Kidney glomerular epithelial cell (primary cell): ENCODE data around the gene TRPM7.
"Not testable (repeated sequence)": the region's sequence is repeated elsewhere in the genome, so short reads cannot be mapped to it uniquely, and the experiment has no call there.

Experiments
- DNase-seq: peaks from one replicate; lab custom pipeline; 2025; lab: John Stamatoyannopoulos, UW

Gene TRPM7

DNA sequence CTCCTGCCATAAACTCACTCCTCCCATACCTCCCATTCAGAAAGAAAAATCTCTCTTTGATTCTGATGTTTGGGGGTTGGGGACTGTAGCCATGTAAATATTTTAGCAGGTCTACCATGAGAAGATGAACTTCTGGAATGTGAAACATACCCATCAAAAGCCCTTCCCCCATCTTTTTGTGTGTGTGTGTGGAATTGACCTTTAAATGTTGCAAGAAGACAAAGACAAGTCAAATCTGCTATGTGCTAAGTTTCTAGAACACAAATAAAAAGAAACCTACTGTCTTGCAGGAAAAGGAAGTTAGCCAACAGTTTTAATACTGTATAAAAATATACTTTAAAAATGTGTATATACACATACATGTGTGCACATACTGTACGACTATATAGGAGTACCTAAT lies 110.4 kb downstream of the TRPM7 start:
- DNase-seq = no peak

DNA sequence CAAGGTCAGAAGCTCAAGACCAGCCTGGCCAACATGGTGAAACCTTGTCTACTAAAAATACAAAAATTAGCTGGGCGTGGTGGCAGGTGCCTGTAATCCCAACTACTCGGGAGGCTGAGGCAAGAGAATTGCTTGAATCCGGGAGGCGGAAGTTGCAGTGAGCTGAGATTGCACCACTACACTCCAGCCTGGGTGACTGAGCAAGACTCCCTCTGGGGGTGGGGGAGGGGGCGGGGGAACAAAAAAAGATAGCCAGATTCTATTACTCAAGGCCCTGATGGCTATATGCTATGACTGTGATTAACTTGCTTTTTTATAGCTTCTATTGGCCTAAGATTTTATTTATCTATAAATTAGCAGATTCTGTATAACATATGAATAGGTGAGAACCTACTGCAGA lies 112.8 kb downstream of the TRPM7 start:
- not testable (repeated sequence) for DNase-seq

DNA sequence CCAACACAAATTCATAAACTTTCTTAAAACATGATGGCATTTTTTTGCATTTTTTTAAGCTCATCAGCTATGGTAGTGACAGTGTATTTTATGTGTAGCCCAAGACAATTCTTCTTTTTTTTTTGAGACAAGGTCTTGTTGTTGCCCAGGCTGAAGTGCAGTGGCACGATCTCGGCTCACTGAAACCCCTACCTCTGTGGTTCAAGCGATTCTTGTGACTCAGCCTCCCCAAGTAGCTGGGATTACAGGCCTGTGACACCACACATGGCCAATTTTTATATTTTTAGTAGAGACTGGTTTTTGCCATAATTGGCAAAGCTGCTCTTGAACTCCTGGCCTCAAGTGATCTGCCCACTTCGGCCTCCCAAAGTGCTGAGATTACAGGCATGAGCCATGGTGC lies 122.8 kb downstream of the TRPM7 start:
- no peak for DNase-seq

DNA sequence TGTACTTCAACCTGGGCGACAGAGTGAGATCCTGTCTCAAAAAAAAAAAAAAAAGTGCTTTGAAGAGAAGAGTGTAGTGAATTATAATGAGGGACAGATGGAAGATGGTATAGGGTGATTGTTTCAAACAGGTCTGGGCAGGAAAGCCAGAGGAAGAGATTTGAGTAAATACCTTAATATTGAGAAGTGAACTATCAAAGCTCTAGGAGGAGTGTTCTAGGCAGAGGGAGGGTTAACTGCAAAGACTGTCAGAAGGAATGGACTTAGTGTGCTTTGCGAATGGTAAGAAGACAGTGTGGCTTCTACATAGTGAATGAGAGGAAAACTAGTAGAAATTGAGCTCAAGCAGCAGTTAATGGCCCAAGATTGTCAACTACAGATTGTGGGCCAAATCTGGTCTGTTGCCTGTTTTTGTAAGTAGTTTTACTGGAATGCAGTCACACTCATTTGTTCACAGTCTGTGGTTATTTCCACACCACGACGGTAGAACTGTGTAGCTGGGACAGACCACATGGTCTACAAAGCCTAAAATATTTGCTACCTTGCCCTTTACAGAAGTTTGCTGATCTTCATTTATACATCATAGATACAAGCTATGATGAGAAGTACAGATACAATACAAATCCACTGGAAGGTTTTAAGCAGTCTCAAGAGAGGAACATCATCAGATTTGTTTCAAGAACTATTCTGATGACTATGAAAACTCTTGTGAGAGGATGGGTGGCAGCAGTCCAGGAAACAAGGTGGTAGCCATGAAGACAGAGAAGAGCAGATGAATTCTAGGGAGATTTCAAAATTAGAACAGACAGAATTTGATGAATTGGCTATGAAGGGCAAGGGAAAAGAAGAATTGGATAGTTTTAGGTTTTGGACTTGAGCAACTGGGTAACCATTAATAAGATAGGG lies 123.6 kb downstream of the TRPM7 start:
- no peak for DNase-seq

DNA sequence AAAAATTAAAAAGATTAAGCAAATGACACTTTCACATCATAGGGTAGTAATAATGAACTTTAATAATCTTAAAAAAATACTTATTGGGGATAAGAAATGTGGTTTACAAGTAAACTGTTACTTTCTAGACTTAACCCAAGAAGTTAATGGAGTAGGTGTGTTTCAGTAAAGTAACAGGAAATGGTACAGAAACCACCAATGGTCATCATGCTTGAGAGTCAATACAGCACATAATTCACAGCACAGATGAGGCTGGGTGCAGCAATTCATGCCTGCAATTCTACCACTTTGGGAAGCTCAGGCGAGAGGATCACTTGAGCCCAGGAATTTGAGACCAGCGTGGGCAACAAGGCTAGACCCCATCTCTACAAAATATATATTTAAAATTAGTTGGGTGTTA lies 128.6 kb downstream of the TRPM7 start:
- no peak for DNase-seq

DNA sequence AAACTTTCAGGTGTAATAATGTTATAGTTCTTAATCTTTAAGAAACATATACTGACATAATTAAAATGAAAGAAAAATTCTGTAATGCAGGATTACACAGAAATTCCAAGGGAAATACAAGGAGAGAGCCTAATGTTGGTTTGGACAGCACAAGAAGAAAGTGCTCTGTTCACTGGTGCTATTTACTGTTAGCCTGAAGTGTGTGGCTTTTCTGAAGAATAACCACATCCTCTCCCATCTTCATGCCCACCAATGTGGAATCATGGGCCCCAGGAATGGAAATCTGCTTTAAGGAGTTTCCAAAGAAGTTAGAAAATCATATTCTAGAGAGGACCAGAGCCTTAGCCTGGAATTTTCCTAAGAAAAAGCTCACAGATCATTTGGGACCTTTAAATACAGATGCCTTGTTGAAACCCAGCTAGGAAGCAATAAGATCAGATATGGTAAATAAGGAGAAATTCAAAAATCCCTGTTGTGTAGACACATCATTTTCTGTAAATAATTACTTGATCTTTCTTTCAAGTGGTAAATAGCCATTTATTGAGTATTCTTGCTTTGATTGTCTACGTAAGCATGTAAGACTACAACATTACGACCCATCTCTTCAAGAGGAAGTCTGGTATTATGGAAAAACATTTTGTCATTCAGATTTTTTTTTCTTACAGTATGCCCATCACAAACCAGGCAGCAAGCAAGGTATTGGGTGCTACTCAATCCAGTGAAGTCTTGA lies 129.8 kb downstream of the TRPM7 start:
- DNase-seq = no peak

DNA sequence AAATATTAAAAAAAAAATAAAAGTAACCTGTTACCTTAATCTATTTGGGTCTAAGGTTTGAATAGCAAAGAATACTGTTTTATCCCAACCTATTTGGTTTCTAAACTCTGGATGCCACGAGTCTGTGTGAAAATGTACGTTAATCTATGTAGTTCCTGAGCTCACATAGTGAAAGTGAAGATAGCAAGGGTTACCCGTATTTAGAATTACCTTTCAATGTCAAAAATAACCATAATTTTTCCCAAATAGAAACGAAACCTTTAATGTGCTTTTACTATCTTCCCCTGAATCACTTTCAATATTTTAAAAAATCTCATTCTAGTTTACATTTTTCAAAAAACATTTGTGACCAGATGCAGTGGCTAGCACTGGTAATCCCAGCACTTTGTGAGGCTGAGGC lies 134.4 kb downstream of the TRPM7 start:
- DNase-seq = no peak

DNA sequence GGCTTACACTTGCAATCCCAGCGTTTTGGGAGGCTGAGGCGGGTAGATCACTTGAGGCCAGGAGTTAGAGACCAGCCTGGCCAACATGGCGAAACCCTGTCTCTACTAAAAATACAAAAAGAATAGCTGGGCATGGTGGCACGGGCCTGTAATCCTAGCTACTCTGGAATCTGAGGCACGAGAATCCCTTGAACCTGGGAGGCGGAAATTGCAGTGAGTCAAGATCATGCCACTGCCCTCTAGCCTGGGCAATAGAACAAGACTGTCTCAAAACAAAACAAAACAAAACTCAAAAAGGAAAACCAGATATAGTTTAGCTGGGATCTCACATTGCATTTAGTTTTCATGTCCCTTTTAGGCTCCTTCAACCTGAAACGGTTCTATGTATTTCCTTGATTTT lies 137.3 kb downstream of the TRPM7 start:
- no peak for DNase-seq

DNA sequence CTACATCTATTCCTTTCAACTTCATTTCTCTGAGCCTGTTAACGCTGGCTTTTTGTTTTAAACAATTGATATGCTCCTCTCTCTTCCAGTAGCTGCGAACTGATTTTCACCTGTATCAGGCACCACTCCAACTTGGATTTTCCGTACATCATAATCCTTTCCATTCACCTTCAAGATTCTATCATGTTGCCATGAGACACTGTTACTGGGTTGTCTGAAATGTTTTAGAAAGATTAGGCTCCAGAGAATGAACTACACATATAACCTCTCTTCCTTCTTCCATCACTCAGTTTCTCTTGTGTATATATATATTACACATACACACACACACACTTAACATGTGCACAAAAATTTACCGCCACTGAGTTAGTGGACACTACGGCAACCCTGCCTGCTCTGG lies 140.0 kb downstream of the TRPM7 start, which contains the start of gene USP50:
Gene USP50 (minus strand): TSS at position 101 of the 400 bp plus-strand sequence. CDS start 141 bp downstream, outside the sequence.
- DNase-seq = no peak

DNA sequence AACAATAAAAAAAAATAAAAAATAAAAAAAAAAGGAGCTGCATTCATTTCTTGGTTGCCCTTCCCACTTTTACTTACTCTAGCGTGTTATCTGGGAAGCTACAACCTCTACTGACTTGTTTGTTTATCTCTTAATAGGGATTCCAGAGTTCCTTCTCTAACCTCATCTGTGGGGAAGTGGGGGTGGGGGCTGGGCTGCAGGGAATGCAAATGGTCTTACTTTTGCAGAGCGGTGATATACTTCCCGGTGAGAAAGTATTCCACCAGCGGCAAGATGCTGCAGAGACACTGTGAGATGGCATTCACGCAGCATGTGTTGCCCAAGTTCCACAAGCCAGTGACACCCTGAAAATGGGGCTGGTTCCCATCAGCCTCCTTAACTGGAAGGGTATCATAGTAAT lies 142.2 kb downstream of the TRPM7 start:
- no peak for DNase-seq

DNA sequence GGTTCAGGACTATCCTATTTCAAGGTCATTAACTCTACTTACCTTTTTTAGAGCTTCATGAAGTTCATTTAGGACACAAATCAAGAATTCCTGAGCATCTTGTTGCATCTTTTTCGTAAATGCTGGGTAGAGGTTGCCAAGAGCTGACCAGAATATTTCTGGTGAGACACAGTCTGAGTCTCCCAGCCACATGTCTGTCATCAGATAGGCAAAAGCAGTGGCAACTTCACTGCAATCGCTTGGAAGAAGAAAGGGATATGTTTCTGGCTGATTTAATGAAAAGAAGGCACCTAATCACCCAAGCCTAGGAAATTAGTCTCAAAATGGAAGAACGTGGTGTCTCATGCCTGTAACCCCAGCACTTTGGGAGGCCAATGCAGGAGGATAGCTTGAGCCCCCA lies 143.0 kb downstream of the TRPM7 start:
- DNase-seq = no peak

DNA sequence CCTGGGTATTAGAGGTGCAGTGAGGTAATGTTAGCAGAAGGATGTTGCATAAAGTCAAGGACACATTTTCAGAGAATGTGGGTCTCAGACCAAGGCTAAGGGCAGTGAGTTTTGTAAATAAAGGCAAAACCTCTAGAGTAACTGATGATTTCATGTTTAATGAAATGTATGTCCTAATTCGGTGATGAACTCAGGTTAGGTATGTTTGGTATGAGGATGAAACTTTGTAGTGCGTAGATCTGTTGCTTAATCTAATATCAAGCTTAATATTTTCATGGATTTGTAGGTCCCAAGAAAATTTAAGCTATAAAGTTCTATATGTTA lies 143.7 kb downstream of the TRPM7 start:
- no peak for DNase-seq

DNA sequence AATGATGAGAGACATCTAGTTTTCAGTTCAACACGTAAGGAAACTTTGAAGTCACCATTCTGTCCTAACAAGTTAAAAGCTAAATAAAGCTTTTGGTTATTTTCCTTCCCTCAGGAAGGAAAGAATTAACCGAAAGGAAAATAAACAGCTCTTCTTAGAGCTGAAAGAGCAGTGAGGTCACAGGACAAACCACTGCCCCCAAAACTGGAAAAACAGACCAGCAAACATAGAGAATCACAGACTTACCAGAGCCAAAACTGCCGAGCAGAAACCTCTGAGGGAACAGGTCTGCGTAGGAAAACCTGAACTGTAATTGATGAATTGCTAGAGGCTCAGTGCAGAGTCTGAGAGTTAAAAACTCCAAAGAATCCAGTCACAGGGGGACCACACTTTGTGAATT lies 154.8 kb downstream of the TRPM7 start:
- DNase-seq = no peak

DNA sequence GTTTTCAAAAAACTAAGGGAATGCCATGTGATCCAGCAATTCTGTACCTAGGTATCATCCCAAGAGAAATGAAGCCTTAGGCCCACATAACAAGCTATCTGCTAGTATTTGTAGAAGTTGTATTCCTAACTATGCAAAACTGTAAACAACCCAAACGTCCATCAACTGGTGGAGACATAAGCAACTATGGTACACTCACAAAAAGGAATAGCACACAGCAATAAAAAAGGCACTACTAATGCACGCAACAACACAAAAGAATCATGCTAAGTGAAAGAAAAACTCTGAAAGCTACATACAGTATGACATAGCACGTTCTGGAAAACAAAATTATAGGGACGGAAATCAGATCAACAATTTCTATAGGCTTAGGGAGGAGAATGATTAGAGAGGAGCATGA lies 155.4 kb downstream of the TRPM7 start:
- DNase-seq = no peak

DNA sequence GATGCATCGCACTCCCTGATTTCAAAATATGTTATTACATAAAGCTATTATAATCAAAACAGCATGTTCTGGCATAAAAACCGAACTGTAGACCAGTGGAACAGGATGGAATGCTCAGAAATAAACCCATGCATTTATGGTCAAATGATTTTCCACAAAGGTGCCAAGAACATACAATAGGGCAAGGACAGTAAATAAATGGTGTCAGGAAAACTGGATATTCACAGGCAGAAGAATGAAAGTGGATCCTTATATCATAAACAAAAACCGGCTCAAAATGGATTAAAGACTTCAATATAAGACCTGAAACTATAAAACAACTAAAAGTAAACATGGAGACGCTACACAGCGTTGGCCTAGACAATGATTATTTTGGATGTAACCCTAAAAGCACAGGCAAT lies 162.7 kb downstream of the TRPM7 start:
- no peak for DNase-seq

DNA sequence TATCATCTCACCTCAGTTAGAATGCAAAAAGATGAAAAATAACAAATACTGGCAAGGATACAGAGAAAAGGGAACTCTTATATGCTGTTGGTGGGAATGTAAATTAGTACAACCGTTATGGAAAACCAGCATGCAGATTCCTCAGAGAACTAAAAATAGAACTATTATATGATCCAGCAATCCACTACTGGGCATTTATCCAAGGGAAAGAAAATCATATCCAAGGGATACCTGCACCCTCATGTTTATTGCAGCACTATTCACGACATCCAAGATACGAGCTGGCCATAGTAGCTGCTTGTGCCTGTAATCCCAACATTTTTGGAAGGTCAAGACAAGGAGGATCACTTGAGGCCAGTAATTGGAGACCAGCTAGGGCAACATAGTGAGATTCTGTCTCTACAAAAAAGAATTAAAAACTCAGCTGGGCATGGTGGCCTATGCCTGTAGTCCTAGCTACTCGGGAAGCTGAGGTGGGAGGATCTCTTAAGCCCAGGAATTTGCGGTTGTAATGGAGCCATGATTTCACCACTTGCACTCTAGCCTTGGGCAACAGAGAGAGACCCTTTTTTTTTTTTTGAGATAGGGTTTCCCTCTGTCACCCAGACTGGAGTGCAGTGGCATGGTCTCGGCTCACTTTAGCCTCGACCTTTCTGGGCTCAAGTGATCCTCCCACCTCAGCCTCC lies 166.7 kb downstream of the TRPM7 start:
- DNase-seq = no peak

DNA sequence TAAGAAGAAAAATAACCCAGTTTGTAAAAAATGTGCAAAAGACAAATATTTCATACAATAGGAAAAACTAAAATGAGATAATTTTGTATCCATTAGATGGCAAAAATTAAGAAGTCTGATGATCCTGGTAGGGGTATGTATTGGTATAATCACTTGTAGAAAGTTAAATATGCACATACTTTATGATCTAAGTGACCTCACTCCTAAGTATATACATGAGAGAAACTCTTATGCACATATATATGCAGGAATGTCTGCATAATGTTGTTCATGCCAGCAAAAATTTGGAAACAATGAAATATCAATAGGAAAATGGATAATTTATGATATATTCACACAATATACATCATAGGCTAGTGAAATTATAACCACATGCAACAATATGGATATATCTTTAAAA lies 173.6 kb downstream of the TRPM7 start:
- DNase-seq = no peak
